D721Med (cell line): ENCODE results near the gene ZFYVE21.

ENCODE experiments used
- DNase-seq: peaks from one replicate; pipeline ENCODE4 v3.0.0; 2011; ENCODE audit warnings: low spot score; ENCODE audit not compliant: insufficient read length
- FAIRE-seq: peaks from 2 replicates; lab custom pipeline; 2011; peaks lifted over from hg19 to GRCh38; lab: Jason Lieb, UNC
- CTCF ChIP-seq: IDR thresholded peaks from 2 replicates; pipeline ENCODE4 v1.5.1; 2012; ENCODE audit warnings: mild to moderate bottlenecking, control low read depth; ENCODE audit not compliant: insufficient read depth; ENCODE audit errors: missing control alignments

ZFYVE21 gene

GRCh38 chr14:103697206-103697602 lies 18.4 kb upstream of the ZFYVE21 start:
- no peak for DNase-seq
- FAIRE-seq: no peak
- no peak for TF ChIP-seq CTCF

GRCh38 chr14:103697603-103698379 lies 17.8 kb upstream of the ZFYVE21 start:
- no peak for FAIRE-seq
- DNase-seq: no peak
- no peak for TF ChIP-seq CTCF

- no peak for TF ChIP-seq CTCF
- FAIRE-seq (no peak), DNase-seq (no peak)
Observed at GRCh38 chr14:103698380-103699260, 17.0 kb upstream of the ZFYVE21 start.

- TF ChIP-seq CTCF: no peak
- DNase-seq: no peak
- FAIRE-seq: no peak
Observed at GRCh38 chr14:103699261-103699661, 16.3 kb upstream of the ZFYVE21 start.

- FAIRE-seq (no peak), DNase-seq (no peak)
- no peak for TF ChIP-seq CTCF
Observed at GRCh38 chr14:103699901-103700752, 15.5 kb upstream of the ZFYVE21 start.

- DNase-seq (no peak), FAIRE-seq (no peak)
- TF ChIP-seq CTCF: no peak
Observed at GRCh38 chr14:103700753-103701490, 14.7 kb upstream of the ZFYVE21 start.
